CD4-positive, alpha-beta T cell treated with Interleukin-17A for 1 hour (primary cell): ENCODE data around the gene SLC66A1.
"Not testable (repeated sequence)": the region's sequence is repeated elsewhere in the genome, so short reads cannot be mapped to it uniquely, and the experiment has no call there.

Experiments used
- DNase-seq: peaks from one replicate; pipeline ENCODE4 v3.0.0-alpha.2; 2020

Gene SLC66A1, protein sequence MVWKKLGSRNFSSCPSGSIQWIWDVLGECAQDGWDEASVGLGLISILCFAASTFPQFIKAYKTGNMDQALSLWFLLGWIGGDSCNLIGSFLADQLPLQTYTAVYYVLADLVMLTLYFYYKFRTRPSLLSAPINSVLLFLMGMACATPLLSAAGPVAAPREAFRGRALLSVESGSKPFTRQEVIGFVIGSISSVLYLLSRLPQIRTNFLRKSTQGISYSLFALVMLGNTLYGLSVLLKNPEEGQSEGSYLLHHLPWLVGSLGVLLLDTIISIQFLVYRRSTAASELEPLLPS

DNA sequence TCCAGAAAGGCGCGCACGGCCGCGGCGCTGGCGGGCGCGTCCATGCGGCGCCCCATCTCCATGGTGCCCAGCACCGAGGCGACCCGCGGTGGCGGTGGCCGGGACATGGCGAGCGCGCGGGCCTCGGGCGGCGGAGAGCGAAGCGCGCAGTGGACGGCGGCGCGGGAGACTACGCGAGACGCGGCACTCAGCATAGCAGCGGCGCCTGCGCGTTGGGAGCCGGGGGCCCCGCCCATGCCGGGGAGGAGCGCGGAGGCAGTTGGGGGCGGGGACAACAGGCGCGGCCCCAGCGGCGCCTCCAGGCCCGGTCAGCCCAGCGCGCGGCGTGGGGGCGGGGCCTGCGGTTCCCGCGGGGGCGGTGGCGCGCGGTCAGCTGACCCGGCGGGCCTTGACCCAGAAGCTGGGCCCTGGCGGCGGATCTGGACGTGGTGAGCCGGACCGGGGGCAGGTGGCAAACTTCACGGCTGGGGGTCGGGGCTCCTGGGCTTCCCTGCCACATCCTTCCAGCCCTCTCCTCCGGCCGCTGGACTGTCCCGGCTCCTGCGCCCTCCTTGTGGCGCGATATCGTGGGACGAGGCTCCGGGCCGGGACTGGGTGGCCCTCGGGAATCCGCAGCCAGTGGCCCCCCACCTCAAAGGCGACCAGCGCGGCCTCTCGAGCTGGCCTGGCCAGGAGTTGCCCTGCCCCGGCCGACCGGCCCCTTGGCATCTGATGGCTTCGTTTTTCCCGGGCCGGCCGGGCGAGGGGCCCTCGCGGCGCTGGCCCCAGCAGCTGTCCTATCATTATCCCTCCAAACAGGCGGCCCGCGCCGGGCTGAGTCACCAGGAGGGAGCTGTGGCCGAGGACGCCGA is at the start of gene SLC66A1, which contains the start of gene AKR7A2:
Gene SLC66A1, plus strand, starts transcription at position 396 of the 851 bp plus-strand sequence. CDS start 5,352 bp downstream, outside the sequence.
Gene AKR7A2, minus strand, starts transcription at position 214 of the 851 bp plus-strand sequence. Its CDS starts 20 bp downstream, at position 194.
- DNase-seq, result peak; percentile 91

DNA sequence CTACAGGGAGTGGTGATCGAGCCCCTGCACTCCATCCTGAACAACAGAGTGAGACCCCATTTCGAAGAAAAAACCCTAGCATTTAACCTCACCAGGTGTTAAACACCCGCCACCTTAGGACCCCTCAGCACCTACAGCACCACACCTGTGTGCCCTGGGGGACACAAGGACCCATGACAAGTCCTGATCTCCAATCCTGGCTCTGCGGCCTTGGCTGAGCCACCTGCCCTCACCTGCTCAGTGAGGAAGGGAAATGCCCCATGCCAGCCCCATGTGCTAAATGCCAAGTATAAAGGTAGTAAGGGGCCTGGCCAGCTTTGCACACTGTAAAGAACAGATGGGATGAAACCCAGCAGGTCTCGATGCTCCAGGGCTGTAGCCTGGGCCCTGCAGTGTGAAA is 49.4 kb upstream of the SLC66A1 start:
- no peak for DNase-seq

GRCh38 chr1:19268445-19268844 is 43.7 kb upstream of the SLC66A1 start:
- no peak for DNase-seq

DNA sequence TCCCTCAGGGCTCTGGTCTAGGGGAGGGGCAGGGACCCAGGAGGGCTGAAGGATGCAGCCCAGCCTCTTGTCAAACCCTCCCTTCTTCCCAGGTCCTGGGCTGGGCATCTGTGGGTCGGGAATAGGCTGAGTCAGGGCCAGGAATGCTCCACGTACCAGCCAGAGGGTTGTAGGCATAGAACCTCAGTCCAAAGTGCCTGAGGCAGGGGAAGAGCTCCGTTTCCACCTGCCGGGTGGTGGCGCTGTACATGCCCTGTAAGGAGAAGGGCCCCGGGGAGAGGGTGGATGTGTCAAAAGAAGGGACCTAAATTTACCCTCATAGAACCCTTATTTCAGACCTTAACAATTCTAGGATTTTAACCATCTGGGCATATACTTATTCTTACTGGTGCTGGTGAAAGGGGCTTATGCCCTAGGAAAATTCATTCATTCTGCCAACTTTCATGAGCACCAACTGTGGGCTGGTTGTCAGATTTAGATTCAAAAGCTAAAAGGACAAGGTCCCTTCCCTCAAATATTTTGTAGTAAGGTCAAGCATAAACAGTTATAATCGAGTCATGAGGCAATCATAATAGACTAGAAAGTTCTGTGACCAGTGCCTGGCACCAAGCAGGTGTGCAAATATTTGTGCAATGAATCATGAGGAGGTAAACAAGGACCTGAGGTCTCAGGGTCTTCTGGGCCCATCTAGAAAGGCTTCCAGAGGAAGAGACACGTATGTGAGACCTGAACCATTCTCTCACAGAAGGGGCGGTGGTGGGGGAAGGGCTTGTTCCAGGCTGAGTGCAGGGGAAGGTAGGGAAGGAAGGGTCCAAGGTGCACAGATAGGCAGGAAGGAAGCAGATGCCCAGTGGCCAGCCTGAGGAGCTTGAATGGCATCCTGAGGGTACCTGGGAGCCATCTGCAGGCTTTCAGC is 42.4 kb upstream of the SLC66A1 start:
- DNase-seq, result not testable (repeated sequence)

DNA sequence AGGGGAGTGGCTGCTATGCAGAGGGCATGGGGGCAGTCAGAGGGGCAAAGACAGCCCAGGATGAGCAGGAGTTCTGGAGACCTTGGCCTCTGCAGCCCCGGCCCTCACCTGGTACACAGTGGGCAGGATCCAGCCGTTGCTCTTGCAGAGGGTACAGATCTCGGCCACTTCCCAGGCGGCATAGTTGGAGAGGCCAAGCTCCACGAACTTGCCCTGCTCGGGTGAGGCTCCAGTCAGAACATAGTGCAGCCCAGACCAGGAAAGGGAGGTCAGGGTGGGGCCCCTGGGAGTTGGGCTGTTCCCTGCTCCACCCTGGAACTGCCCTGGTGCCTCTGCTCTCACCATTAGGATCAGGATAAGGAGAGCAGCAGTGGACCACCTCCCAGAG is 41.8 kb upstream of the SLC66A1 start:
- not testable (repeated sequence) for DNase-seq

DNA sequence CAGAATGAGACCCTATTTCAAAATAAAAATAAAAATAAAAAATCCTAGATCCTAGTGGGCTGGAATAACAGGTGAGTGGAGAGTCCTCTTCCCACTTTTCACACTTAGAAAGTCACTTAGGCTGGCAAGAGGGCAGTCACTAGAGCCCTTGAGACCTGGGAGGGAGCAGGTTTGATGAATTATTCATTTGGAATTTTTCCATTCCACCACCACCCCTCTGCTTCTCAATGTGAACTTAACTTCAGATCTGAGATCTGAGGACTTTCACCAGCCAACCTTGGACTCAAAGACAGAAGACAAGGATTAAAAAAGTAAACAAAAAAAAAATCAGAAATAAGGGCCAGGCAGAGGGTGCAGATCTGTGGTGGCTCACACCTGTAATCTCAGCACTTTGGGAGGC is 40.1 kb upstream of the SLC66A1 start:
- DNase-seq, result no peak

GRCh38 chr1:19273106-19273843 is 38.9 kb upstream of the SLC66A1 start:
- no peak for DNase-seq

- not testable (repeated sequence) for DNase-seq
These were observed 38.1 kb upstream of the SLC66A1 start for GRCh38 chr1:19273844-19274531.

DNA sequence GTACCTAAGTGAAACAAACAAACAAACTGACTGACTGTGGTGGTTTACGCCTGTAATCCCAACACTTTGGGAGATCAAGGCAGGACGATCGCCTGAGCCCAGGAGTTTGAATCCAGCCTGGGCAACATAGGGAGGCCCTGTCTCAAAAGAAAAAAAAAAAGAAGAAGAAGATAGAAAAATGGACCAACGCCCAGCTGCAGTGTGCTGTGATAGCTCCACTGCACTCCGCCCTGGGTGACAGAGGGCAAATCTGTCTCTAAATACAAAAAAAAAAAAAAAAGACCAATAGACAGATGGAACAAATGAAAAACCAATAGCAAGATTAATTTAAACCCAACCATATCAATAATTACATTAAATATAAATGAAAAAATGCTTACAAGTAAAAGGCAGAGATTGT is 37.5 kb upstream of the SLC66A1 start:
- DNase-seq, result no peak

DNA sequence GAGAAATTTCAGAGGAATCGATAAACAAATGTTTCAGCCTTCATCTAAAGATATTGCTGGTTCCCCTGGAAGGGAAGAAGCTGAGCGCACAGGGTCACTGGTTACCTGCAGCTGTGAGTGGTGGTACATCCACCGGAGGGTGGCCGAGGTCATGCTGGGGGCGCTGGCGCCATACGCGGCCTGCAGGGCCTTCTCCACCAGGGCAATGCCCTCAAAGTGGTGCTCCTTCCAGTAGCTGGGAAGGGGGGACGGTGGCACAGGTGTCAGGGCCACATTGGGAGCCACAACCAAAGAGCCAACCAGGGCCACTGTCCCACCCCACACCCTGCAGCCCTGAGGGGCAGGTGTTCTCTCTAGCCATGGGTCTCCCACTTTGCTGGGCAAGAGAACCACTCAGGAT is 28.2 kb upstream of the SLC66A1 start:
- DNase-seq, result no peak

DNA sequence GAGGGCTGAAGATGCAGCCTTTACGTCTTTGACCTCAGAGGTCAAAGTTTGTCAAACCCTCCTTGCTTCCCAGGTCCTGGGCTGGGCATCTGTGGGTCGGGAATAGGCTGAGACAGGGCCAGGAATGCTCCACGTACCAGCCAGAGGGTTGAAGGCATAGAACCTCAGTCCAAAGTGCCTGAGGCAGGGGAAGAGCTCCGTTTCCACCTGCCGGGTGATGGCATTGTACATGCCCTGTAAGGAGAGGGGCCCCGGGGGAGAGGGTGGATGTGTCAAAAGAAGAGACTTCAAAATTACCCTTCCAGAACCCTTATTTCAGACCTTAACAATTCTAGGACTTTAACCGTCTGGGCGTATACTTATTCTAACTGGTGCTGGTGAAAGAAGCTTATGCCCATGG is 27.2 kb upstream of the SLC66A1 start:
- DNase-seq, result no peak

DNA sequence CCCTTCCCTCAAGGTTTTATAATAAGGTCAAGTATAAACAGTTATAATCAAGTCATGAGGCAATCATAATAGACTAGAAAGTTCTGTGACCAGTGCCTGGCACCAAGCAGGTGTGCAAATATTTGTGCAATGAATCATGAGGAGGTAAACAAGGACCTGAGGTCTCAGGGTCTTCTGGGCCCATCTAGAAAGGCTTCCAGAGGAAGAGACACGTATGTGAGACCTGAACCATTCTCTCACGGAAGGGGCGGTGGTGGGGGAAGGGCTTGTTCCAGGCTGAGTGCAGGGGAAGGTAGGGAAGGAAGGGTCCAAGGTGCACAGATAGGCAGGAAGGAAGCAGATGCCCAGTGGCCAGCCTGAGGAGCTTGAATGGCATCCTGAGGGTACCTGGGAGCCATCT is 26.8 kb upstream of the SLC66A1 start:
- DNase-seq, result not testable (repeated sequence)

DNA sequence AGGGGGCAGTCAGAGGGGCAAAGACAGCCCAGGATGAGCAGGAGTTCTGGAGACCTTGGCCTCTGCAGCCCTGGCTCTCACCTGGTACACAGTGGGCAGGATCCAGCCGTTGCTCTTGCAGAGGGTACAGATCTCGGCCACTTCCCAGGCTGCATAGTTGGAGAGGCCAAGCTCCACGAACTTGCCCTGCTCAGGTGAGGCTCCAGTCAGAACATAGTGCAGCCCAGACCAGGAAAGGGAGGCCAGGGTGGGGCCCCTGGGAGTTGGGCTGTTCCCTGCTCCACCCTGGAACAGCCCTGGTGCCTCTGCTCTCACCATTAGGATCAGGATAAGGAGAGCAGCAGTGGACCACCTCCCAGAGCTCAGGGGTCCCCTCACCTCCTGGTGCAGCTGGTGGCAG is 26.3 kb upstream of the SLC66A1 start:
- DNase-seq, result not testable (repeated sequence)

DNA sequence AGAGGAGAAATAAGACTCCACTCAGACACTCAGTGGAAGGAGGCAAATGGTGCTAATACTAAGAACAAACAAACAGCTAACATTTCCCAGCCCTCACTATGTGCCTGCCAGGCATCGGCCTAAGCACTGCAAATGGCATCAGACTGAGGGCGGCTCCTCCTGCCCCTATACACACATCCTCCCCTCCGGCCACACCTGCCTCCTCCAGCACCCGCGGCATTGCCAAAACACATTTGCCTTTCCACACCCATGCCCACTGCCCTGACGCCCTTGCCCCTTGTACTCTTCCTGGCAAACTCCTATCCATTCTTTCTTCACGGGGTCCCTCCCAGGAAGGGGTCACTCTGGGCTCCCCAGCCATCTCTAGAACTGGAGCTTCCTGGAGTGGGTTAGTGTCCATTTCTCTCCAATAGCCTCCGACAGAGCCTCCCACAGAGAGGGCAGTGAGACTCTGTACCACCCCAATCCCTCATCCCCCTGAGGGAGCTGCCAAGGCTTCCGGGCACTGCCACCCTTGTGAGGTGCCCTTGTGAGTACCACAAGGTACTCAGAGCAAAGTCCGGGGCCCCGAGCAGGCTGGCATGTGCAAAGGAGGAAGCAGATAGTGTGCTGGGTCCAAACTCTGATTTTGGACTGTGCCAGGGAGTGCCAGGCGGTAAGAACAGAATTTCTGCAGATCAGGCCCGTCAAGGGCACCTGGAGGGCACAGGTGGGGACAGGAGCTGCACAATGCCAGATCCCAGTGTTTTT is 24.5 kb upstream of the SLC66A1 start:
- DNase-seq, result no peak

DNA sequence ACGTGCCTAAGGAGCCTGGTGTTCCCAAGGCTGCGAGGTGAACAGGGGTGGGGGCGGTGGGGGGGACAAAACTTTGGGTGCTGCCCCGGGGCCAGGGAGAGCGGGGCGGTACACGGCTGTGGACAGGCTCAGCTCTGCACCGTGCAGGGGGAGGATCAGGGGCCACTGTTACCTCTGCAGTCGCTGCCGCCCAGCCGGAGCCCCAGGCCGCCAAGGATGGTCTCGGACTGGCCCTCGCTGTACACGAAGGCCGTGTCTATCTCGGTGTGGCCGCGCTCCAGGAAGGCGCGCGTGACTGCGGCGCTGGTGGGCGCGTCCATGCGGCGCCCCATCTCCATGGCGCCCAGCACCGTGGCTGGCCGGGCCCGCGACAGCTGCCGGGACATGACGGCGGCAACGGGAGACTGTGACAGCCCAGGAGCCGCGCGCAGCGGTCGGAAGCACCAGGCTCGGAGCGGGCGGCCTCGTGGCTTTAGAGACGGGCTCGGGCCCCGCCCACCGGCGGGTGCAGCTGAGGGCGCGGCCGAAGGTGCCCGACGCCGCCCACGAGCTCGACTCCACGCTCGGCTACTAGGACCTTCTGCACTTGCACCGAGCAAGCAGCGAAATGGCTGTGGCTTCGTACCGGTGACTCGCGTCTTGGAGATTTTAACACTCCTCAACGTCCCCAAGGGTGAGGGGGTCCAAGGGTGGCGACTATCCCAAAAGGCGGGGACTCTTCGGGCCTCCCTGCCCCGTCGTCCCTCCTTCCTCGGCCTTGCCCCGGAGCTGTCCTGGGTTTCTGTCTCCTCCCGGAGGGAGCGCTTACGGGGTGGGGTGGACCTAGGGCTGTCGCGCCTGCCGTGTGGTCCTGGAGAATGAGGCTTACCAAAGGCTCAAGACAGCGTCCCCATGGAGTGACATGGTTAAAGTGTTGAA is 23.5 kb upstream of the SLC66A1 start, which contains the start of gene AKR7A3:
Gene AKR7A3, minus strand, starts transcription at position 447 of the 918 bp plus-strand sequence. Its CDS starts 61 bp downstream, at position 386.
- peak; percentile 56 for DNase-seq

- no peak for DNase-seq
These were observed 22.9 kb upstream of the SLC66A1 start for GRCh38 chr1:19289244-19289643.

- no peak for DNase-seq
These were observed 17.5 kb upstream of the SLC66A1 start for GRCh38 chr1:19294638-19295037.

DNA sequence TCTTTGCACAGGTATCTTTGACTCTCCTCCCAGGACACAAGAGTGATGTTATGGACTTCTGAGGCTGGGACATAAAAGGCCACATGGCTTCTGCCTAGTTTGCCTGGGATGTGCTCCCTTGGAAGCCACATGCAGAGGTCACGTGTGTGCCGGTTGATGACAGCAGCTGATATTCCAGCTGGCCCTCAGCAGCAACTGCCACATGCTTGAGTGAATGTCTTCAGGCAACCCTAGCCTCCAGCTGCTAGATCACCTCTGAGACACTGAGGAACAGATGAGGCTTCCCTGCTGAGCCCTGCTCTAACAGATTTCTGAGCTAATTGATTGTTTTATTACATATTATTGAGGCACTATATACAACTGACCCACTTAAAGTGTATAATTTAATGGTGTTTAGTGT is 11.9 kb upstream of the SLC66A1 start:
- no peak for DNase-seq

- DNase-seq, result not testable (repeated sequence)
These were observed 8.0 kb upstream of the SLC66A1 start for GRCh38 chr1:19304081-19304480.
